HL-60 (cell line): ENCODE measurements around the gene SYCP2.

Experiments used
- DNase-seq, 2 experiments: peaks; one replicate each; pipeline ENCODE4 v3.0.0-alpha.2; 2010 to 2020; ENCODE audit warnings: low read depth in 1 of 2, low spot score in 1 of 2
- H3K27ac ChIP-seq: fragments of 250-450 bp; sonication (Bioruptor Pico); replicated peaks from 2 replicates; pipeline ENCODE4 v1.5.1; 2020; ENCODE audit warnings: mild to moderate bottlenecking, moderate library complexity
- H3K27me3 ChIP-seq: fragments of 250-450 bp; sonication (Bioruptor Pico); 2 replicates; pipeline ENCODE4 v1.5.1; 2021; ENCODE audit warnings: mild to moderate bottlenecking, moderate library complexity; ENCODE audit not compliant: insufficient read depth, poor library complexity, severe bottlenecking
- H3K4me3 ChIP-seq: replicated peaks from 2 replicates; pipeline ENCODE4 v1.5.1; 2011; ENCODE audit warnings: mild to moderate bottlenecking, control low read depth, low read length; ENCODE audit not compliant: insufficient read depth
- CTCF ChIP-seq: IDR thresholded peaks from one replicate; pipeline ENCODE4 v1.5.1; 2011; ENCODE audit warnings: low read length, control low read depth, inconsistent platforms; ENCODE audit not compliant: insufficient read depth
- GABPA ChIP-seq: IDR thresholded peaks from 2 replicates; pipeline ENCODE4 v1.6.1; 2012; ENCODE audit warnings: low read depth
- POLR2AphosphoS5 ChIP-seq: IDR thresholded peaks from 2 replicates; pipeline ENCODE4 v1.6.1; 2012; ENCODE audit warnings: low read depth
- REST ChIP-seq: IDR thresholded peaks from 2 replicates; pipeline ENCODE4 v1.6.1; 2012; ENCODE audit warnings: low read depth; ENCODE audit not compliant: insufficient replicate concordance
- SPI1 ChIP-seq: IDR thresholded peaks from 2 replicates; pipeline ENCODE4 v1.6.1; 2012; ENCODE audit warnings: low read depth, mild to moderate bottlenecking, borderline replicate concordance

The SYCP2 gene

GRCh38 chr20:59940129-59940955 is 6.9 kb upstream of the SYCP2 start, which contains the start of the genes FAM217B and PPP1R3D:
Gene FAM217B (plus strand): TSS chr20:59940389. CDS start chr20:59943944, 3,555 bp downstream.
Gene PPP1R3D (minus strand): TSS chr20:59940305. CDS start chr20:59939931, 374 bp downstream.
- peak; percentile 65; the same call in 1 of the 2 replicates for TF ChIP-seq SPI1
- no peak for TF ChIP-seq GABPA
- TF ChIP-seq REST = no peak
- TF ChIP-seq POLR2AphosphoS5 = peak; percentile 75
- H3K27me3 ChIP-seq = no peaks in the 10 kb centered on the region
- H3K4me3 ChIP-seq = peak within 1 kb of the TSS; percentile 88
- peak; percentile 97 for DNase-seq
- peak within 1 kb of the TSS; percentile 95 for H3K27ac ChIP-seq

GRCh38 chr20:59939879-59940128 is 6.4 kb upstream of the SYCP2 start:
- H3K27me3 ChIP-seq = no peaks in the 10 kb centered on the region
- peak overlapping the region; percentile 88 for H3K4me3 ChIP-seq
- no peak for DNase-seq
- TF ChIP-seq REST = no peak
- TF ChIP-seq CTCF = no peak
- TF ChIP-seq SPI1 = no peak
- no peak for TF ChIP-seq GABPA
- TF ChIP-seq POLR2AphosphoS5 = no peak
- H3K27ac ChIP-seq = peak overlapping the region; percentile 95

- peak overlapping the region; percentile 88 for H3K4me3 ChIP-seq
- no peak for TF ChIP-seq CTCF
- H3K27me3 ChIP-seq = no peaks in the 10 kb centered on the region
- H3K27ac ChIP-seq = peak overlapping the region; percentile 95
- DNase-seq = no peak
Measured at GRCh38 chr20:59939052-59939878, 5.8 kb upstream of the SYCP2 start.

GRCh38 chr20:59938696-59939051 is 5.2 kb upstream of the SYCP2 start:
- TF ChIP-seq POLR2AphosphoS5 = no peak
- TF ChIP-seq REST = no peak
- no peak for TF ChIP-seq CTCF
- TF ChIP-seq GABPA = no peak
- no peak for TF ChIP-seq SPI1
- H3K4me3 ChIP-seq = peak overlapping the region; percentile 88
- H3K27me3 ChIP-seq = no peaks in the 10 kb centered on the region
- H3K27ac ChIP-seq = no peak overlapping the region
- DNase-seq = no peak
